ENCODE results near the gene MAP3K6.

The MAP3K6 gene

GRCh38 chr1:27358038-27358927 lies 8.5 kb downstream of the MAP3K6 start:
- no peak for DNase-seq (ENCODE audit: low read depth in 1 of 2, low spot score in 1 of 2)

GRCh38 chr1:27357281-27358037 lies 9.3 kb downstream of the MAP3K6 start:
- peak; percentile 74 to 76 for DNase-seq (ENCODE audit: low read depth in 1 of 2, low spot score in 1 of 2)

- DNase-seq (ENCODE audit: low read depth in 1 of 2, low spot score in 1 of 2): no peak
Measured at GRCh38 chr1:27356619-27357280, 10.0 kb downstream of the MAP3K6 start.

GRCh38 chr1:27356277-27356618 lies 10.5 kb downstream of the MAP3K6 start:
- no peak for DNase-seq (ENCODE audit: low read depth in 1 of 2, low spot score in 1 of 2)

GRCh38 chr1:27355683-27356082 lies 11.1 kb downstream of the MAP3K6 start:
- no peak for DNase-seq (ENCODE audit: low read depth in 1 of 2, low spot score in 1 of 2)

GRCh38 chr1:27353629-27354028 lies 13.1 kb downstream of the MAP3K6 start:
- no peak for DNase-seq (ENCODE audit: low read depth in 1 of 2, low spot score in 1 of 2)

- DNase-seq (ENCODE audit: low read depth in 1 of 2, low spot score in 1 of 2): no peak
Measured at GRCh38 chr1:27353166-27353565, 13.6 kb downstream of the MAP3K6 start.

- no peak for DNase-seq (ENCODE audit: low read depth in 1 of 2, low spot score in 1 of 2)
Measured at GRCh38 chr1:27351541-27352107, 15.1 kb downstream of the MAP3K6 start.

- no peak for DNase-seq (ENCODE audit: low read depth in 1 of 2, low spot score in 1 of 2)
Measured at GRCh38 chr1:27350663-27351540, 15.9 kb downstream of the MAP3K6 start.

GRCh38 chr1:27349784-27350662 lies 16.7 kb downstream of the MAP3K6 start:
- no peak for DNase-seq (ENCODE audit: low read depth in 1 of 2, low spot score in 1 of 2)

GRCh38 chr1:27348861-27349783 lies 17.6 kb downstream of the MAP3K6 start:
- no peak for DNase-seq (ENCODE audit: low read depth in 1 of 2, low spot score in 1 of 2)

- DNase-seq (ENCODE audit: low read depth in 1 of 2, low spot score in 1 of 2): no peak
Measured at GRCh38 chr1:27346991-27347624, 19.7 kb downstream of the MAP3K6 start.

GRCh38 chr1:27346357-27346756 lies 20.4 kb downstream of the MAP3K6 start:
- DNase-seq (ENCODE audit: low read depth in 1 of 2, low spot score in 1 of 2): no peak

- DNase-seq (ENCODE audit: low read depth in 1 of 2, low spot score in 1 of 2): no peak
Measured at GRCh38 chr1:27345272-27345671, 21.5 kb downstream of the MAP3K6 start.

- no peak for DNase-seq (ENCODE audit: low read depth in 1 of 2, low spot score in 1 of 2)
Measured at GRCh38 chr1:27343639-27344025, 23.1 kb downstream of the MAP3K6 start.

- peak in 1 of 2 donors; percentile 49 for DNase-seq (ENCODE audit: low read depth in 1 of 2, low spot score in 1 of 2)
Measured at GRCh38 chr1:27342778-27343638, 23.8 kb downstream of the MAP3K6 start.

- no peak for DNase-seq (ENCODE audit: low read depth in 1 of 2, low spot score in 1 of 2)
Measured at GRCh38 chr1:27342391-27342777, 24.4 kb downstream of the MAP3K6 start.

Data from activated CD4-positive, alpha-beta T cell treated with anti-CD3 and anti-CD28 coated beads, Interleukin-2, amount 50 U/mL, for 24 hours (primary cell).